Measurements from ENCODE around the gene ADAMTS19.
"Not testable (repeated sequence)": the region's sequence is repeated elsewhere in the genome, so short reads cannot be mapped to it uniquely, and the experiment has no call there.

Gene ADAMTS19

GRCh38 chr5:129584496-129584895 is 124.4 kb downstream of the ADAMTS19 start:
- DNase-seq (ENCODE audit: low read depth) = not testable (repeated sequence)

GRCh38 chr5:129591508-129592160 is 131.5 kb downstream of the ADAMTS19 start:
- DNase-seq (ENCODE audit: low read depth) = no peak

- no peak for DNase-seq (ENCODE audit: low read depth)
These were observed 133.4 kb downstream of the ADAMTS19 start for GRCh38 chr5:129593525-129593924.

GRCh38 chr5:129601576-129601975 is 141.5 kb downstream of the ADAMTS19 start:
- DNase-seq (ENCODE audit: low read depth) = no peak

- no peak for DNase-seq (ENCODE audit: low read depth)
These were observed 148.3 kb downstream of the ADAMTS19 start for GRCh38 chr5:129608350-129608749.

DNA sequence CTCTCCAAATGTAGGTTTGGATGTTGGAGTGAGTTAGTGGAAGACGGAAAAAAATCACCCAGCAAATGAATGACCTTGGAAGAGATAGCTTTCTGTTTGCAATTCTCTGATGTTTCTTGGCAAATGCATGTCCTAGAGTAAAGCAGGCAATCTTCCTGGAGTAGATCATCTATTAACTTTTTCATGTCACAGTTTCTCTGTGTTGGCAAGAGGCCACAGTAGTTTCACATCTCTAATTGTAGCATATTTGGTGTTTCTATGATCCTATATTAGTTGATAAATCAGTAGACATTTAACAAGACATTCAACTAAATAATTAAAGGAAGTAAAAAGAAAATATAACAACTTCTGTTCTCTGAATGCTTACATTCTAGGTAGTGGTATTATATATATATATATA is 149.6 kb downstream of the ADAMTS19 start:
- DNase-seq (ENCODE audit: low read depth) = no peak

DNA sequence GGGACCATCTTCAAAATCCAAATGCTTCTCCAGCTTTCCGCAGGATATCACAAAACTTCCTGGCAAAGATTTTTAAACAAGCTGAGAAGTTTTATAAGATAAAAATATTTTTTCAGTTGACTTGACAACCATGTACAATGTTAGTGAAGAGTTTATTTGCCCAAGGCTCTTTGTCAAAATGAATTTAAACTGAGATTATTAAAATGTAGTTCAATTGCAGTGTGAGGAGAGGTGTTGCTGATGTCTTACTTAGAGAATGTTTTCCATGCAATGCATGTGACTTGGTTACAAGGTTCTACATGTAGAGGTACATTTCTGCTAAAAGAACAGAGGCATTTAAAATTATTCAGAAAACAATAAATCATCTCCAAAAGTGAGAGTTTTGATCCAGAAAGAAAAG is 156.4 kb downstream of the ADAMTS19 start:
- DNase-seq (ENCODE audit: low read depth) = no peak

DNA sequence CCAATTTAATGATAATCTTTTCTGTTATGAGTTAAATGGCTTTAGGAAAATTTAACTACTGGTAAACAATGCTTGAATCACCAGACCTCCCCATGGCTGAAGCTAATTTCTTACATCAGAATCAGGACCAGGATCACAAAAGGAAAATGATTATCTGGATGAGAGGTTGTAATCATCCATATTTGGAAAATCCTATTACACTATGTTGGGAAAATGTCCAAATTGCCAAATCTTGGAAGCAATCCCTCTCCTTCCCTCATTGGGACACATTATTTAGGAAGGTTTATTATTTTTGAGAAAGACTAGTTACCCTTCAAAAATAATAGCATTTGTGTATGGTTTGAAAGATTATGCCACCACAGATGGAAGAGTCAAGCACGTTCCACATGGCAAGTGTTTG is 157.1 kb downstream of the ADAMTS19 start:
- no peak for DNase-seq (ENCODE audit: low read depth)

DNA sequence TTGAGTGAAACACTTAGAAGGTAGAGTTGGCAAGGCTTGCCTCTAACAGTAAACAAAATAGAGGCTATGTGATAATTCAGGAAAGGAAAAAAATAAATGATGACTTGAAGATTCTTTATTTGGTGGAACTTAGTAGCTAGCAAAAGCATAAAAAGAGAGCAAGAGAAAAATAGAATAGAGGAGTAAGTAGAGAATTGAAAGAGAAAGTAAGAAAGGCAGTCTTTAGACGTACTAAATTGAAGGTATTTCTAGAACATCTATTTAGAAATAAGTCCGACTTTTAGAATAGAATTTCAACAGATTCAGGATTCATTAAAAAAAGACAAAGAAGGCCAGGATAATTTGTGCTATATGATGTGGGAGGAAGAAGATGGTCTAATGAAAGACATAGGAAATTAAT is 159.7 kb downstream of the ADAMTS19 start:
- no peak for DNase-seq (ENCODE audit: low read depth)

GRCh38 chr5:129622531-129622930 is 162.4 kb downstream of the ADAMTS19 start:
- DNase-seq (ENCODE audit: low read depth) = no peak

DNA sequence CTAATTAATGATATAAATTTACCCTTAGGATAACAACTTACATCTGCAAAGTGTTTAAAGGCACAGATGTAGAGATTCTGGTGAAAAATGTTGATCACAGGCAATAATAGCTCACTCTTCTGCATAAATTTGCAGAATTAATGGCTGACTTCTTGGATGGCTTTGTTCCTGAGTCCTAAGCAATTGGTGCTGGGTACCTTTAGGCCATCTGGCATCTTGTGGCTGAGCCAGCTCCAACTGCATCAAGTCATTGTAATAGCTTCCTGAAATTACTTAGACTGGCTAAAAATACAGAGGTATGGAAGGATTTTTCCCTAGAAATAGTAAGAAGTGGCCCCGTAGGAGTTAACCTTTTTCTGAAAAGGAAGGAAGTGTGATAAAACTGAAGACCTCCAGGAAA is 169.5 kb downstream of the ADAMTS19 start:
- no peak for DNase-seq (ENCODE audit: low read depth)

DNA sequence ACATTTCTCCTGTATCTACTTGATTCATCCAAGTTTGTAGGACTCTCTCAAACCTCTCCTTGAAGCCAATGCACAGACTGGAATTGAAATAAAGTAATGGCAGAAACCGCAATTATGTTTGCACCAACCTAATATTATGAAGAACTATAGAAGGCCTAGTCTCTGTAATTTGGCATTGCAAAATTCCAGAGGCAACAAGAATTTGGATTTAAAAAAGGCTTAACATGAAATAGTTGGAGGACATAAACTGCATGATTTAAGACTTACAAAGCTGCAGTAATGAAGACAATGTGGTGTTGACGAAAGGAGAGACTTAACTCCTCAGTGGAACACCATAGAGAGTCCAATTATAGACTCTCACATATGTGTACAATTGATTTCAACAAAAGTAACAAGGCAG is 170.0 kb downstream of the ADAMTS19 start:
- no peak for DNase-seq (ENCODE audit: low read depth)

DNA sequence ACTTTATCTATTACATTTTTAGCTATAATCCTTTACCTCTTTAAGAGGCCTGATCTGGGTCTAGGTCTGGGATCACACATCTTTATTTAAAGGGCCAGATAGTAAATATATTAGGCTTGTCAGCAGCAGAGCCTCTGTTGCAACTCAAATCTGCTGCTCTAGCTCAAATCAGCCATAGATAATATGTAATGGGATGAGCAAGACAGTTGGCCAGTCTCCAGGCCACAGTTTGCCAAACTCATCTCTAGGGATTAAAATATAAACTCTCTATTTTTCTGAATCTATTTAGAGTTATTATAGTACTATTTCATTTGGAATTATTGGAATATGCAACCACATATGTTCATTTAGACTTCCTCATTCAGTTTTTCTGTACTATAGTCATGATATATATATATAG is 171.9 kb downstream of the ADAMTS19 start:
- no peak for DNase-seq (ENCODE audit: low read depth)

DNA sequence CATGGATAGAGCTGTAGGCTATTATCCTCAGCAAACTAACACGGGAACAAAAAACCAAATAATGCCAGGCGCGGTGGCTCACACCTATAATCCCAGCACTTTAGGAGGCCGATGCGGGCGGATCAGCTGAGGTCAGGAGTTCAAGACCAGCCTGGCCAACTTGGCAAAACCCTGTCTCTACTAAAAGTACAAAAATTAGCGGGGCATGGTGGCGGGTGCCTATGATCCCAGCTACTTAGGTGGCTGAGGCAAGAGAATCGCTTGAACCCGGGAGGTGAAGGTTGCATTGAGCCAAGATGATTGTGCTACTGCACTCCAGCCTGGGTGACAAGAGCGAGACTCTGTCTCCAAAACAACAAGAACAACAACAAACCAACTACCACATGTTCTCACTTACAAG is 177.4 kb downstream of the ADAMTS19 start:
- not testable (repeated sequence) for DNase-seq (ENCODE audit: low read depth)

- no peak for DNase-seq (ENCODE audit: low read depth)
These were observed 179.2 kb downstream of the ADAMTS19 start for GRCh38 chr5:129639331-129639730.

GRCh38 chr5:129652349-129653056 is 192.4 kb downstream of the ADAMTS19 start:
- DNase-seq (ENCODE audit: low read depth) = no peak

- no peak for DNase-seq (ENCODE audit: low read depth)
These were observed 192.9 kb downstream of the ADAMTS19 start for GRCh38 chr5:129653057-129653375.

- DNase-seq (ENCODE audit: low read depth) = no peak
These were observed 193.3 kb downstream of the ADAMTS19 start for GRCh38 chr5:129653442-129653841.

DNA sequence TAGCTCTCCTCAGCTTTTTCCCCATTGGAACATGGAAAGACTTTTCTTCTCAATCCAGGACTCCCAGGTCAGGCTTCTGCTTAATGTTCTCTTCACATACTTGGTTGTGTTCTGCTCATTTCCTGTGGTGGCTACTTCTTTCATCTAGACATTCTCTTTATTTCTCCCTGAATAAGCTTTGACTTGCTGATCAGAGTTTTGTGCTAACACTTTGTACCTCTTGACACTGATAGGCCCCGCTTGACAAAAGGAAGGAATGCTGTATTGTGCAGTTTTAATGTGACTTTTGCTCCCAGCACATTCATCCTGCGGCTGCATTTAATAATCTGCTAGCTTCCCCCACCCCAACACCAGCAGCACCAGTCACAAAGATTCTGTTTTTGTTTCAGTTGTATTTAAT is 196.9 kb downstream of the ADAMTS19 start:
- DNase-seq (ENCODE audit: low read depth) = no peak

DNA sequence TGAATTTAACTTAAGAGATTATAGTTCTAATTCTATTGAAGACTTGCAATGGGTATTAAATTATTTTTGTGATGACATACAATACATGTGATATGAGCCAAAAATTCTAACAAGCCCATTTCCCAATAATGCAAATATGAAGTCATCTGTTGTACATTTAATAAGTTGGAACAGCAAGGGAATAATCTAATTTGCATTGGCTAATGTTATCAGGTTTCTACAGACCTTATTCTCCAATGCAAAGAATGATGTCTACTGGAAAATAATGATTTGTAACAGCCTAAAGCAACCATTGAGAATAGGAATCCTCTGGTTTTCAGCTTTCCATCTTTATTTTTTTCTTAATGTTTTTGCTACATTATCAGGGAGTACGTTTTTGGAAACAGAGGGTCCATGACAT is 198.7 kb downstream of the ADAMTS19 start:
- DNase-seq (ENCODE audit: low read depth) = no peak

DNA sequence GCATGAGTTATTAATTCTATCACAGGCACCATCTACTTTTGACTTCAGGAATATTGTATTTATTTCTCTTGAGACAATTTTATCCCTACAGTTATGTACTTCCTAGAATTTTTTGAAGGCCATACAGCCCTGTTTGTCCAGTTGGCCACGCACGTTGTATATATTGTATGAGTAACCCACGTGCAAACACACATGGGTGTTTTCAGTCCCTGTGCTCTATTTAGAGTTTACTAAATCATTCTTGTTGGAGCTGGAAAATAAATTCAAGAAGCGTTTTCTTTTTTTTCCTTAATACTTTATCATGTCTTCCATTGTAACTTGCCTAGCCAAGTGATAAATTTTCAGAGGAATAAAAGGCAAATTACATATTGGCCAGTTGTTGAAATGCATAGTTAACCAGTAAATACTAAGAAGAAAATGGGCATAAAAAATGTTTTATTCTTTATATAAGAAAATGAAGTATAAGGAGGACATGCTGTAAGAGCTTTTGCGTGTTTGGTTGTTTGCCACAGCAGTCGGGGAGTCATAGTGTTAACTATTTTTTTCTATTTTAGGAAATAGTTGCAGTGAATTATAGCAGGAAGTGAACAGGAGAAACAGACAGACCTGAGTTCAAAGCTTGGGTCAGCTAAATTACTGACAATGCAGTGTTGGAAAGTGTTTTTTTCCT is 201.4 kb downstream of the ADAMTS19 start:
- DNase-seq (ENCODE audit: low read depth) = no peak

- no peak for DNase-seq (ENCODE audit: low read depth)
These were observed 204.3 kb downstream of the ADAMTS19 start for GRCh38 chr5:129664336-129664937.

DNA sequence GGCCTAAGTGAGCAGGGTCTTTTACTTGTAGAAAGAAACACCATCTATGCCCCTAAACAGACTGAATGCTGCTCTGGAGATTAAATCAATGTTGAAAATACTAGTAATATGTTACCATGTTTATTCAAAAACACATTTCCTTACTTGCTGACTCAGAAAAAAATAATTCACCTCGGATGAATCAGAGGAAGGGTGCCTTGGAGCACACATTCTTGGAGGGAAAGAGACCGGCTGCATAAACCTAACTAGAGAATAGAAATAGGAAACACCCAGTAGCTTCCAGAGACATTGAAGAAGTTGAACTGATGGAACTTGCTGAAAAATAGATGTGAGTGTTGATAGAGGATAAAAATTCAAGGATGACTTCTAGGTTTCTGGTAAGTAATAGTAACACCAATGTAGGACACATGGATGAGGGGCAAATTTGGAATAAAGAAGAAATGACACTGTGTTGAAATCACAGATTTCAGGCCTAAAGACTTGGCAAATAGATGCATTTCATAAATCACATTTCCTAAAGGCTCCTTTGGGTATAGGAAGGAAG is 210.9 kb downstream of the ADAMTS19 start:
- DNase-seq (ENCODE audit: low read depth) = no peak

Measured in stimulated activated CD8-positive, alpha-beta memory T cell treated with anti-CD3 and anti-CD28 coated beads, Interleukin-15, amount 100 ng/mL, for 24 hours (primary cell).